Upper lobe of right lung (tissue), 1 donor: Measurements from ENCODE around the gene FLII. TPM values are rescaled to one million over a fixed set of nuclear protein-coding genes. Genes with fewer than 3 reads are reported as not detected.

Experiments used
- ATAC-seq: fragments of 200-7000 bp; cut with Tn5 transposase; one replicate; pipeline ENCODE4 v1.9.1; 2020; ENCODE audit warnings: mild to moderate bottlenecking, moderate library complexity
- DNase-seq: peaks from one replicate; pipeline ENCODE4 v3.0.0-alpha.2; 2020
- H3K27ac ChIP-seq: fragments of 200-600 bp; one replicate; pipeline ENCODE4 v1.8.0; 2022
- H3K27me3 ChIP-seq: fragments of 200-600 bp; one replicate; pipeline ENCODE4 v1.8.0; 2022; ENCODE audit warnings: mild to moderate bottlenecking
- H3K36me3 ChIP-seq: fragments of 200-600 bp; one replicate; pipeline ENCODE4 v1.8.0; 2022
- H3K4me1 ChIP-seq: fragments of 200-600 bp; one replicate; pipeline ENCODE4 v1.8.0; 2022
- H3K4me3 ChIP-seq: fragments of 200-600 bp; one replicate; pipeline ENCODE4 v1.8.0; 2022; ENCODE audit warnings: mild to moderate bottlenecking
- H3K9me3 ChIP-seq: fragments of 200-600 bp; one replicate; pipeline ENCODE4 v1.8.0; 2022
- CTCF ChIP-seq: fragments of 200-600 bp; IDR thresholded peaks from one replicate; pipeline ENCODE4 v1.8.0; 2022; ENCODE audit warnings: antibody characterized with exemption
- intact Hi-C: fragments of 100-400 bp; cut with DNase I; formaldehyde crosslinking; loops from one replicate; pipeline ENCODE4 v1.11.0; 2022
- total RNA-seq: library from RNA; stranded (reverse); fragmentation: NEBNext Ultra II Directional; extraction: Animal tissue kit (Norgen Biotek cat#: 25700); gene quantifications from one replicate; pipeline ENCODE4 v1.2.1, GENCODE V29; 2021
- donor health status: DM: no; HTN: yes; CAD: no; lungs with severe emphysema.

Gene FLII
- total RNA-seq, 1 donor from 2014 or later, result 295 TPM

GRCh38 chr17:18231164-18231563 lies 27.4 kb downstream of the FLII start:
- Histone ChIP-seq H3K27me3 (no peaks in the 10 kb centered on the region), H3K27ac (no peak overlapping the region), H3K9me3 (no peaks in the 10 kb centered on the region), H3K4me1 (peaks cover 6% of the 10 kb centered on the region), H3K4me3 (no peak overlapping the region), H3K36me3 (peaks cover 6% of the 10 kb centered on the region)
- DNase-seq, result no peak
- no peak for ATAC-seq
- no peak for TF ChIP-seq CTCF
- intact Hi-C loops, result no loop called here

DNA sequence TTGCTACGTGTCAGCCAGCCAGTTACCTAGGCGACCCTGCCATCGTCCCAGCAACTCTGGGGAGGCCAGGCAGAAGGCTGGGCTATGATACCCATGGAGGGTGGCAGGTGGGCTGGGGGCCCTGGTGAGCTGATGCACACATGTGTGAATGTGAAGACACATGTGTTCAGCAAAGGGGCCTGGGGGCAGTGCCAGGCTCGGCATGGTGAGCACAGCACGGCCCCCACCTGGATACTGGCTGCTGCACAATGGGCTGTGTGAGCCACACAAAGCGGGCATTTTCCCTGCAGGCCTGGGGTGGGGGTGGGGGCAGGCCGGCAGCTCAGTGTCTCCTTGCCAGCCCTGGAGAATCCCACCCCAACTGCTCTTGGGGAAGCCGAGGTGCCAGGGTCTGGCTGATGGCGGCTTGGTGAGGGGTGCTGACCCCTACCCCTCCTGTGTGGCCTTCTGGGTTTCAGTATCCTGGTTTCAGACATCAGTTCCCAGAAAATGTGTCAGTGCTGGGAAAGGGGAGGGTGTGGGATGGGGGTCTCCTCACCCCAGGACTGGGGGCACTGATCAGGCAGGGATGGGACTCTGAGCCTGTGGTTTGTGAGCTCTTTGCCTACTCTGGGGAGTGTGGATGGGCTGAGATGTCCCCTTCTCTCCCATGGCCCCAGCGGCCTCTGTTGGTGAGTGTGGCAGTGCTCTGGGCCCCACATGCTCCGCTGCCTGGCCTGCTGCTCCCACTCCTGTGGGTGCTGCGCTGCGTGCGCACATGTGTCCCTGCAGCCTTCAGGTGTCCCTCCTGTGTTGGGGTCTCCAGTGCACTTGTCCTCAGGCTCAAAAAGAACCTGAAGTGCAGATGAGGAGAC lies 28.0 kb downstream of the FLII start:
- Histone ChIP-seq H3K27ac (no peak overlapping the region), H3K4me1 (peaks cover 7% of the 10 kb centered on the region), H3K27me3 (no peaks in the 10 kb centered on the region), H3K9me3 (no peaks in the 10 kb centered on the region), H3K36me3 (peaks cover 6% of the 10 kb centered on the region), H3K4me3 (no peak overlapping the region)
- ATAC-seq (no peak), DNase-seq (no peak)
- intact Hi-C loops, result no loop called here
- no peak for TF ChIP-seq CTCF

GRCh38 chr17:18229771-18230170 lies 28.8 kb downstream of the FLII start:
- H3K9me3 ChIP-seq, result no peaks in the 10 kb centered on the region
- DNase-seq, result no peak
- H3K27me3 ChIP-seq, result no peaks in the 10 kb centered on the region
- H3K4me1 ChIP-seq, result peaks cover 11% of the 10 kb centered on the region
- H3K36me3 ChIP-seq, result peaks cover 6% of the 10 kb centered on the region
- no peak for TF ChIP-seq CTCF
- H3K27ac ChIP-seq, result no peak overlapping the region
- H3K4me3 ChIP-seq, result no peak overlapping the region
- intact Hi-C loops, result no loop called here
- ATAC-seq, result no peak

DNA sequence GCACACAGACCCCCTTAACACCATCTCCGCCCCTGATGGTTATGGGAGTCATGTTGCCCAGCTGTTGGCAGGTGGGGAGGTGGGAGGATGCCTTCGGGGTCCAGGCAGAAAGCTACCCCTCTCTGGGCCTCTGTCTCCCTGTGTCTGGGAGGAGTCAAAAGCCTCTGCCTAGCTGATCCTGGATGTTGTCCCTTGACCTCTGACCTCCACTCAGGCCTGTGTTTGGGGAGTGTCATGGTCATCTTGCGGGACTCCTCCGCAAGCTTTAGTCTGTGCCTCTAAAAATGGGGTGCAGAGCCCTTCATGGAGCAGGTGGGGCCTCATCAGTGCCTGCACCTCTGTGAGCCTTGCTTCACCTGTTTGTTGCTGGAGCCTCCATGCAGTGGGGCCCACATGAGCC lies 29.3 kb downstream of the FLII start:
- DNase-seq (no peak), ATAC-seq (no peak)
- Histone ChIP-seq H3K4me3 (no peak overlapping the region), H3K36me3 (peaks cover 6% of the 10 kb centered on the region), H3K27ac (no peak overlapping the region), H3K9me3 (no peaks in the 10 kb centered on the region), H3K4me1 (peaks cover 12% of the 10 kb centered on the region), H3K27me3 (no peaks in the 10 kb centered on the region)
- intact Hi-C loops, result no loop called here
- TF ChIP-seq CTCF, result no peak

GRCh38 chr17:18228176-18228682 lies 30.3 kb downstream of the FLII start:
- H3K27ac ChIP-seq, result no peak overlapping the region
- intact Hi-C loops, result no loop called here
- H3K27me3 ChIP-seq, result no peaks in the 10 kb centered on the region
- peaks cover 12% of the 10 kb centered on the region for H3K4me1 ChIP-seq
- ATAC-seq (no peak), DNase-seq (no peak)
- no peak overlapping the region for H3K4me3 ChIP-seq
- TF ChIP-seq CTCF, result no peak
- H3K36me3 ChIP-seq, result no peaks in the 10 kb centered on the region
- H3K9me3 ChIP-seq, result no peaks in the 10 kb centered on the region
